HEK293 (cell line): Measurements from ENCODE around the gene MORN3.
"Not testable (repeated sequence)": the region's sequence is repeated elsewhere in the genome, so short reads cannot be mapped to it uniquely, and the experiment has no call there.

Experiments used
- CTCF ChIA-PET: fragments of 350-600 bp; formaldehyde crosslinking; extraction: SDS; loops from one replicate; lab custom pipeline; 2021; ENCODE audit warnings: antibody characterized with exemption; lab: Yijun Ruan, JAX
- POLR2A ChIA-PET: fragments of 300-600 bp; formaldehyde crosslinking; extraction: SDS; loops from one replicate; lab custom pipeline; 2020; ENCODE audit warnings: antibody characterized with exemption, inconsistent platforms; lab: Yijun Ruan, JAX
- H3K27ac ChIP-seq: fragments of 200-500 bp; sonication (Bioruptor generic); 2 replicates; pipeline ENCODE4 v1.5.1; 2014; ENCODE audit warnings: low read depth, low read length, control low read depth, inconsistent platforms; ENCODE audit errors: extremely low read depth
- H3K36me3 ChIP-seq, 2 experiments: fragments of 200-500 bp in 1 of 2; sonication (Bioruptor generic) in 1 of 2; 1 replicate in 1 of 2; 2 replicates in 1 of 2; pipeline ENCODE4 v1.5.1; 2014 to 2017; ENCODE audit warnings: inconsistent platforms in 2 of 2, low read length in 2 of 2; ENCODE audit not compliant: control insufficient read depth in 2 of 2, insufficient read depth in 1 of 2
- H3K4me1 ChIP-seq: fragments of 200-500 bp; sonication (Bioruptor generic); 2 replicates; pipeline ENCODE4 v1.5.1; 2014; ENCODE audit warnings: mild to moderate bottlenecking, low read length, inconsistent platforms; ENCODE audit not compliant: control insufficient read depth, insufficient read depth
- H3K4me3 ChIP-seq: 2 replicates; pipeline ENCODE4 v1.5.1; 2011; ENCODE audit warnings: low read depth, mild to moderate bottlenecking, control low read depth, low read length, moderate library complexity
- H3K9me3 ChIP-seq: fragments of 200-500 bp; sonication (Bioruptor generic); 2 replicates; pipeline ENCODE4 v1.5.1; 2014; ENCODE audit warnings: low read depth, low read length, inconsistent platforms; ENCODE audit not compliant: control insufficient read depth, insufficient read depth
- CTCF ChIP-seq: fragments of 450-650 bp; formaldehyde crosslinking; IDR thresholded peaks from 2 replicates; pipeline ENCODE4 v1.5.1; 2016; ENCODE audit warnings: missing biosample characterization, missing genetic modification characterization
- KLF9 ChIP-seq: fragments of 450-650 bp; formaldehyde crosslinking; IDR thresholded peaks from 2 replicates; pipeline ENCODE4 v1.5.1; 2016; ENCODE audit warnings: missing biosample characterization, missing genetic modification characterization, low read depth
- PRDM2 ChIP-seq: fragments of 450-650 bp; formaldehyde crosslinking; IDR thresholded peaks from 2 replicates; pipeline ENCODE4 v1.5.1; 2016; ENCODE audit warnings: missing biosample characterization, missing genetic modification characterization, borderline replicate concordance
- ZBTB44 ChIP-seq: fragments of 450-650 bp; IDR thresholded peaks from 2 replicates; pipeline ENCODE4 v1.5.1; 2018; ENCODE audit warnings: missing biosample characterization, mild to moderate bottlenecking, missing genetic modification characterization
- ZEB2 ChIP-seq: fragments of 450-650 bp; formaldehyde crosslinking; IDR thresholded peaks from 2 replicates; pipeline ENCODE4 v1.5.1; 2016; ENCODE audit warnings: missing biosample characterization, missing genetic modification characterization
- ZNF132 ChIP-seq: fragments of 450-650 bp; formaldehyde crosslinking; IDR thresholded peaks from 2 replicates; pipeline ENCODE4 v1.5.1; 2017; ENCODE audit warnings: missing biosample characterization, missing genetic modification characterization, borderline replicate concordance
- ZNF335 ChIP-seq: fragments of 450-650 bp; formaldehyde crosslinking; conservative IDR thresholded peaks from 2 replicates; pipeline ENCODE4 v1.5.1; 2016; ENCODE audit warnings: missing biosample characterization, missing genetic modification characterization
- ZNF350 ChIP-seq: fragments of 450-650 bp; formaldehyde crosslinking; IDR thresholded peaks from 2 replicates; pipeline ENCODE4 v1.5.0; 2017; ENCODE audit warnings: missing biosample characterization, mild to moderate bottlenecking, missing genetic modification characterization
- ZNF37A ChIP-seq: fragments of 450-650 bp; IDR thresholded peaks from 2 replicates; pipeline ENCODE4 v1.5.1; 2018; ENCODE audit warnings: missing biosample characterization, missing genetic modification characterization
- ZNF426 ChIP-seq: fragments of 450-650 bp; formaldehyde crosslinking; IDR thresholded peaks from 2 replicates; pipeline ENCODE4 v1.5.1; 2017; ENCODE audit warnings: missing biosample characterization, missing genetic modification characterization, mild to moderate bottlenecking, inconsistent platforms, moderate library complexity
- ZNF48 ChIP-seq: fragments of 450-650 bp; formaldehyde crosslinking; IDR thresholded peaks from 2 replicates; pipeline ENCODE4 v1.5.1; 2016; ENCODE audit warnings: missing biosample characterization, missing genetic modification characterization
- ZNF544 ChIP-seq: fragments of 450-650 bp; formaldehyde crosslinking; IDR thresholded peaks from 2 replicates; pipeline ENCODE4 v1.5.0; 2017; ENCODE audit warnings: missing biosample characterization, missing genetic modification characterization
- ZNF585B ChIP-seq: fragments of 450-650 bp; formaldehyde crosslinking; IDR thresholded peaks from 2 replicates; pipeline ENCODE4 v1.5.1; 2016; ENCODE audit warnings: missing biosample characterization, missing genetic modification characterization
- ZNF600 ChIP-seq: fragments of 450-650 bp; formaldehyde crosslinking; IDR thresholded peaks from 2 replicates; pipeline ENCODE4 v1.5.1; 2016; ENCODE audit warnings: missing biosample characterization, missing genetic modification characterization
- ZNF654 ChIP-seq: fragments of 450-650 bp; formaldehyde crosslinking; IDR thresholded peaks from 2 replicates; pipeline ENCODE4 v1.5.1; 2016; ENCODE audit warnings: low read depth, missing biosample characterization, missing genetic modification characterization
- ZNF701 ChIP-seq: fragments of 450-650 bp; formaldehyde crosslinking; IDR thresholded peaks from 2 replicates; pipeline ENCODE4 v1.5.1; 2016; ENCODE audit warnings: missing biosample characterization, missing genetic modification characterization
- ZNF747 ChIP-seq: fragments of 450-650 bp; formaldehyde crosslinking; IDR thresholded peaks from 2 replicates; pipeline ENCODE4 v1.5.1; 2016; ENCODE audit warnings: missing biosample characterization, missing genetic modification characterization
- ZSCAN16 ChIP-seq: fragments of 450-650 bp; formaldehyde crosslinking; IDR thresholded peaks from 2 replicates; pipeline ENCODE4 v1.5.1; 2016; ENCODE audit warnings: missing biosample characterization, missing genetic modification characterization
- TF ChIP-seq, protein P1 (sequence below): fragments of 450-650 bp; formaldehyde crosslinking; IDR thresholded peaks from 2 replicates; pipeline ENCODE4; 2016; ENCODE audit warnings: missing biosample characterization, missing genetic modification characterization

The MORN3 gene

GRCh38 chr12:121668750-121669520 lies 519 bp downstream of the MORN3 start:
- CTCF ChIA-PET, result interaction anchor here (0.6 to 5.5 kb wide), 27 partner anchors 8 to 358 kb away, joined by 3 to 70 read pairs (median 5); partner anchors contain the start of genes ORAI1 and RHOF
- POLR2A ChIA-PET, result interaction anchor here (0.6 to 1.1 kb wide), 3 partner anchors 42 to 447 kb away, joined by 3 to 5 read pairs (median 3); partner anchors contain the start of gene ORAI1
- H3K9me3 ChIP-seq, result no peaks in the 10 kb centered on the region
- H3K27ac ChIP-seq, result no peak overlapping the region
- H3K4me1 ChIP-seq, result 0 out of 2 replicates have a peak, but pooled peaks cover 2% of the 10 kb centered on the region
- no peak overlapping the region for H3K4me3 ChIP-seq
- TF ChIP-seq ZNF37A (tag by site-specific recombination) (no peak), ZNF585B (tag by site-specific recombination) (no peak), ZNF132 (tag by site-specific recombination) (no peak), KLF9 (tag by site-specific recombination) (no peak), CTCF (tag by site-specific recombination) (peak; percentile 38; the same call in 1 of the 2 replicates), ZNF335 (tag by site-specific recombination) (0 out of 2 replicates have a peak, but pooled peaks have one; percentile 18), ZNF747 (no peak), ZNF654 (0 out of 2 replicates have a peak, but pooled peaks have one; percentile 6), ZNF350 (tag by site-specific recombination) (no peak), ZNF600 (tag by site-specific recombination) (no peak), ZEB2 (tag by site-specific recombination) (no peak), ZBTB44 (tag by site-specific recombination) (no peak), ZSCAN16 (tag by site-specific recombination) (no peak), ZNF426 (tag by site-specific recombination) (no peak), ZNF544 (tag by site-specific recombination) (no peak), PRDM2 (no peak), ZNF48 (tag by site-specific recombination) (no peak), ZNF701 (no peak)
- TF ChIP-seq, protein P1, sequence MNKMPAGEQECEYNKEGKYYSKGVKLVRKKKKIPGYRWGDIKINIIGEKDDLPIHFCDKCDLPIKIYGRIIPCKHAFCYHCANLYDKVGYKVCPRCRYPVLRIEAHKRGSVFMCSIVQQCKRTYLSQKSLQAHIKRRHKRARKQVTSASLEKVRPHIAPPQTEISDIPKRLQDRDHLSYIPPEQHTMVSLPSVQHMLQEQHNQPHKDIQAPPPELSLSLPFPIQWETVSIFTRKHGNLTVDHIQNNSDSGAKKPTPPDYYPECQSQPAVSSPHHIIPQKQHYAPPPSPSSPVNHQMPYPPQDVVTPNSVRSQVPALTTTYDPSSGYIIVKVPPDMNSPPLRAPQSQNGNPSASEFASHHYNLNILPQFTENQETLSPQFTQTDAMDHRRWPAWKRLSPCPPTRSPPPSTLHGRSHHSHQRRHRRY (tag by site-specific recombination), result no peak
- TF ChIP-seq, all 188 proteins: peak for 3
- no peaks in the 10 kb centered on the region for H3K36me3 ChIP-seq

DNA sequence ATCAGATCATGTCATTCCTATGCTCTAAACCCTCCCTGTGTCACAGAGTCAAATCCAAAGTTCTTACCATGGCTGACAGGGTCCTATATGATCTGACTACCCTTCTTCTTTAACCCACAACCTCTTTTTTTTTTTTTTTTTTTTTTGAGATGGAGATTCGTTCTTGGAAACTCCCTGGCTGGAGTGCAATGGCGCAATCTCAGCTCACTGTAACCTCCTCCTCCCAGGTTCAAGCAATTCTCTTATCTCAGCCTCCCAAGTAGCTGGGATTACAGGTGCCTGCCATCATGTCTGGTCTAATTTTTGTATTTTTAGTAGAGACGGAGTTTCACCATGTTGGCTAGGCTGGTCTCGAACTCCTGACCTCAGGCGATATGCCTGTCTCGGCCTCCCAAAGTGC lies 2.6 kb downstream of the MORN3 start:
- H3K36me3 ChIP-seq, H3K27ac ChIP-seq, H3K9me3 ChIP-seq, H3K4me3 ChIP-seq, H3K4me1 ChIP-seq, POLR2A ChIA-PET: not testable (repeated sequence)
- CTCF ChIA-PET, result interaction anchor here (0.6 to 1.9 kb wide), 3 partner anchors 114 to 1197 kb away, joined by 6 to 8 read pairs (median 7); no protein-coding TSS in a partner anchor
